Skeletal muscle tissue (tissue), 4 donors: ENCODE results near the gene GPR142. TPM values are rescaled to one million over a fixed set of nuclear protein-coding genes. Genes with fewer than 3 reads are reported as not detected.

Source experiments
- H3K27ac ChIP-seq: one replicate; pipeline ENCODE4 v1.7.0; 2013; ENCODE audit warnings: mild to moderate bottlenecking, low read depth, low read length, inconsistent platforms
- H3K27me3 ChIP-seq, 3 donors: one replicate each; pipeline ENCODE4 v1.7.0; 2013; ENCODE audit warnings: low read length in 3 of 3; ENCODE audit not compliant: control insufficient read depth in 3 of 3, insufficient read depth in 3 of 3
- H3K36me3 ChIP-seq, 3 donors: one replicate each; pipeline ENCODE4 v1.7.0; 2013; ENCODE audit warnings: low read length in 3 of 3; ENCODE audit not compliant: control insufficient read depth in 3 of 3, insufficient read depth in 3 of 3
- H3K4me1 ChIP-seq, 3 donors: one replicate each; pipeline ENCODE4 v1.7.0; 2013; ENCODE audit warnings: low read length in 3 of 3, mild to moderate bottlenecking in 3 of 3; ENCODE audit not compliant: control insufficient read depth in 3 of 3, insufficient read depth in 3 of 3
- H3K4me3 ChIP-seq, 3 donors: one replicate each; pipeline ENCODE4 v1.7.0; 2013; ENCODE audit warnings: low read length in 3 of 3
- H3K9ac ChIP-seq, 3 donors: one replicate each; pipeline ENCODE4 v1.7.0; 2013; ENCODE audit warnings: low read length in 3 of 3, mild to moderate bottlenecking in 3 of 3, moderate library complexity in 2 of 3, low read depth in 1 of 3
- H3K9me3 ChIP-seq, 3 donors: one replicate each; pipeline ENCODE4 v1.7.0; 2013; ENCODE audit warnings: low read length in 3 of 3; ENCODE audit not compliant: control insufficient read depth in 3 of 3
- total RNA-seq: library from RNA; depleted of rRNA; stranded (reverse); fragments of >200 nt; gene quantifications from one replicate; pipeline ENCODE4 v1.2.3, GENCODE V29; 2014
- donor health status: Osteomylitis.

Gene GPR142
- total RNA-seq, 1 donor from 2014 or later = not detected

- Histone ChIP-seq H3K36me3 (no peaks in the 10 kb centered on the region), H3K4me1 (peaks cover 2 to 8% (median 7%) of the 10 kb centered on the region in 3 donors), H3K27me3 (peaks cover 83 to 92% (median 88%) of the 10 kb centered on the region in 3 donors), H3K9ac (no peak overlapping the region), H3K9me3 (no peaks in the 10 kb centered on the region), H3K27ac (no peak overlapping the region), H3K4me3 (no peak overlapping the region)
Observed at GRCh38 chr17:74354123-74354522, 13.2 kb upstream of the GPR142 start.

GRCh38 chr17:74354561-74354960 lies 12.7 kb upstream of the GPR142 start:
- H3K4me3 ChIP-seq = no peak overlapping the region
- peaks cover 2 to 8% (median 7%) of the 10 kb centered on the region in 3 donors for H3K4me1 ChIP-seq
- no peak overlapping the region for H3K9ac ChIP-seq
- H3K27me3 ChIP-seq = peaks cover 82 to 91% (median 87%) of the 10 kb centered on the region in 3 donors
- H3K36me3 ChIP-seq = no peaks in the 10 kb centered on the region
- no peak overlapping the region for H3K27ac ChIP-seq
- H3K9me3 ChIP-seq = no peaks in the 10 kb centered on the region

- Histone ChIP-seq H3K36me3 (no peaks in the 10 kb centered on the region), H3K27ac (no peak overlapping the region), H3K9me3 (no peaks in the 10 kb centered on the region), H3K27me3 (peaks cover 86 to 93% (median 91%) of the 10 kb centered on the region in 3 donors), H3K9ac (no peak overlapping the region), H3K4me3 (no peak overlapping the region), H3K4me1 (peaks cover 2 to 8% (median 7%) of the 10 kb centered on the region in 3 donors)
Observed at GRCh38 chr17:74355065-74355464, 12.2 kb upstream of the GPR142 start.

GRCh38 chr17:74356646-74357465 lies 10.4 kb upstream of the GPR142 start:
- no peak overlapping the region for H3K9ac ChIP-seq
- peaks cover 92 to 96% (median 94%) of the 10 kb centered on the region in 3 donors for H3K27me3 ChIP-seq
- peaks cover 2 to 9% (median 8%) of the 10 kb centered on the region in 3 donors for H3K4me1 ChIP-seq
- no peak overlapping the region for H3K27ac ChIP-seq
- H3K9me3 ChIP-seq = no peaks in the 10 kb centered on the region
- H3K36me3 ChIP-seq = no peaks in the 10 kb centered on the region
- H3K4me3 ChIP-seq = peak overlapping the region in 2 of 3 donors; percentile 29 to 40

GRCh38 chr17:74357466-74357809 lies 9.9 kb upstream of the GPR142 start:
- H3K36me3 ChIP-seq = no peaks in the 10 kb centered on the region
- H3K9ac ChIP-seq = no peak overlapping the region
- H3K4me3 ChIP-seq = peak overlapping the region in 1 of 3 donors; percentile 40
- peaks cover 2 to 10% (median 8%) of the 10 kb centered on the region in 3 donors for H3K4me1 ChIP-seq
- peaks cover 86 to 94% (median 93%) of the 10 kb centered on the region in 3 donors for H3K27me3 ChIP-seq
- no peaks in the 10 kb centered on the region for H3K9me3 ChIP-seq
- no peak overlapping the region for H3K27ac ChIP-seq

GRCh38 chr17:74358697-74359096 lies 8.6 kb upstream of the GPR142 start:
- H3K36me3 ChIP-seq = no peaks in the 10 kb centered on the region
- peaks cover 79 to 82% (median 81%) of the 10 kb centered on the region in 3 donors for H3K27me3 ChIP-seq
- peaks cover 2 to 17% (median 13%) of the 10 kb centered on the region in 3 donors for H3K4me1 ChIP-seq
- no peak overlapping the region for H3K4me3 ChIP-seq
- no peaks in the 10 kb centered on the region for H3K9me3 ChIP-seq
- H3K27ac ChIP-seq = no peak overlapping the region
- no peak overlapping the region for H3K9ac ChIP-seq

GRCh38 chr17:74359916-74360315 lies 7.4 kb upstream of the GPR142 start:
- Histone ChIP-seq H3K9ac (no peak overlapping the region), H3K27ac (no peak overlapping the region), H3K27me3 (peaks cover 67 to 70% (median 69%) of the 10 kb centered on the region in 3 donors), H3K9me3 (no peaks in the 10 kb centered on the region), H3K36me3 (no peaks in the 10 kb centered on the region), H3K4me3 (no peak overlapping the region), H3K4me1 (peaks cover 2 to 17% (median 13%) of the 10 kb centered on the region in 3 donors)

GRCh38 chr17:74360899-74361229 lies 6.4 kb upstream of the GPR142 start:
- H3K27me3 ChIP-seq = peaks cover 57 to 61% (median 60%) of the 10 kb centered on the region in 3 donors
- peaks cover 2 to 17% (median 13%) of the 10 kb centered on the region in 3 donors for H3K4me1 ChIP-seq
- no peaks in the 10 kb centered on the region for H3K36me3 ChIP-seq
- H3K27ac ChIP-seq = no peak overlapping the region
- no peak overlapping the region for H3K9ac ChIP-seq
- no peak overlapping the region for H3K4me3 ChIP-seq
- no peaks in the 10 kb centered on the region for H3K9me3 ChIP-seq

GRCh38 chr17:74361230-74362068 lies 5.9 kb upstream of the GPR142 start, which contains the start of gene BTBD17:
TSS of gene BTBD17 (minus strand) at chr17:74361868. CDS start at chr17:74361819, 49 bp downstream.
- peak within 1 kb of the TSS in 1 of 3 donors; percentile 25 for H3K9ac ChIP-seq
- H3K27ac ChIP-seq = no peak within 1 kb of the TSS
- peaks cover 51 to 55% (median 55%) of the 10 kb centered on the region in 3 donors for H3K27me3 ChIP-seq
- peaks cover 2 to 17% (median 13%) of the 10 kb centered on the region in 3 donors for H3K4me1 ChIP-seq
- H3K36me3 ChIP-seq = no peaks in the 10 kb centered on the region
- no peaks in the 10 kb centered on the region for H3K9me3 ChIP-seq
- H3K4me3 ChIP-seq = no peak within 1 kb of the TSS

- H3K27ac ChIP-seq = no peak overlapping the region
- no peak overlapping the region for H3K4me3 ChIP-seq
- peaks cover 2 to 16% (median 11%) of the 10 kb centered on the region in 3 donors for H3K4me1 ChIP-seq
- no peaks in the 10 kb centered on the region for H3K9me3 ChIP-seq
- H3K27me3 ChIP-seq = peaks cover 47 to 52% (median 49%) of the 10 kb centered on the region in 3 donors
- no peak overlapping the region for H3K9ac ChIP-seq
- no peaks in the 10 kb centered on the region for H3K36me3 ChIP-seq
Observed at GRCh38 chr17:74362069-74362405, 5.3 kb upstream of the GPR142 start.
